Transverse colon (tissue), 4 donors: ENCODE measurements around the gene RNF19B. TPM values are rescaled to one million over a fixed set of nuclear protein-coding genes. Genes with fewer than 3 reads are reported as not detected.

Source experiments
- DNase-seq: peaks from one replicate; pipeline ENCODE4 v3.0.0-alpha.2; 2019
- H3K27ac ChIP-seq, 4 donors: fragments of 200-600 bp; sonication (generic); 2 replicates each; pipeline ENCODE4 v1.5.1; 2016 to 2018; ENCODE audit warnings: inconsistent platforms in 4 of 4
- H3K27me3 ChIP-seq: fragments of 200-600 bp; sonication (generic); 2 replicates; pipeline ENCODE4 v1.5.1; 2017; ENCODE audit warnings: inconsistent platforms
- H3K36me3 ChIP-seq, 4 donors: fragments of 200-600 bp; sonication (generic); 2 replicates each; pipeline ENCODE4 v1.5.1; 2017 to 2019; ENCODE audit warnings: inconsistent platforms in 4 of 4
- H3K4me1 ChIP-seq, 4 donors: fragments of 200-600 bp; sonication (generic); 2 replicates each; pipeline ENCODE4 v1.5.1; 2017 to 2020; ENCODE audit warnings: inconsistent platforms in 4 of 4
- H3K4me3 ChIP-seq, 4 donors: fragments of 200-600 bp; sonication (generic); 1 replicate in 1 of 4; 2 replicates in 3 of 4; pipeline versions ENCODE4 v1.5.1 to v1.6.1; 2017 to 2019; ENCODE audit warnings: inconsistent platforms in 4 of 4
- H3K9me3 ChIP-seq, 2 donors: fragments of 200-600 bp; sonication (generic); 2 replicates each; pipeline ENCODE4 v1.5.1; 2017 to 2019; ENCODE audit warnings: inconsistent platforms in 2 of 2
- CTCF ChIP-seq, 5 experiments: fragments of 200-600 bp in 3 of 5; fragments of 450-650 bp in 2 of 5; sonication (generic) in 3 of 5; IDR thresholded peaks; 1 replicate in 2 of 5; 2 replicates in 3 of 5; pipeline ENCODE4 v1.5.1; 2016 to 2017; ENCODE audit warnings: antibody characterized with exemption in 5 of 5, inconsistent platforms in 3 of 5, mild to moderate bottlenecking in 2 of 5, moderate library complexity in 1 of 5
- EP300 ChIP-seq: sonication (generic); formaldehyde crosslinking; IDR thresholded peaks from one replicate; pipeline ENCODE4 v1.6.1; 2017; ENCODE audit warnings: antibody characterized with exemption, low read depth
- POLR2A ChIP-seq: fragments of 450-650 bp; IDR thresholded peaks from one replicate; pipeline ENCODE4 v1.6.1; 2016; ENCODE audit warnings: antibody characterized with exemption, mild to moderate bottlenecking, moderate library complexity
- POLR2AphosphoS5 ChIP-seq, 3 donors: sonication (generic); formaldehyde crosslinking; IDR thresholded peaks; one replicate each; pipeline ENCODE4 v1.6.1; 2016; ENCODE audit warnings: antibody characterized with exemption in 3 of 3
- WGBS, 2 donors: methylation state at CpG; one replicate each; pipeline ENCODE4 v1.1.5; 2018; ENCODE audit warnings: low coverage in 1 of 2; 5-methylcytosine and 5-hydroxymethylcytosine counted together
- in situ Hi-C, 4 donors: fragments of 200-750 bp; cut with MboI; loops; one replicate each; pipeline versions ENCODE4 v1.15.0 to v1.15.1; 2017; ENCODE audit warnings: low sequenced_read_pairs in 3 of 4, low pct_ligation_motif_present in 1 of 4, low pct_unique_long_range_greater_than_20kb in 1 of 4
- intact Hi-C: fragments of 100-400 bp; cut with DNase I; formaldehyde crosslinking; loops from one replicate; pipeline ENCODE4 v1.15.1; 2023; ENCODE audit warnings: low total_unique reads
- total RNA-seq, 4 donors: library from RNA; depleted of rRNA; stranded (reverse); fragments of >200 nt; gene quantifications; one replicate each; pipeline ENCODE4 v1.1.0, GENCODE V29; 2016

The RNF19B gene
- total RNA-seq, 4 donors from 2014 or later: 22.5 to 83.8 (median 62.0) TPM

- intact Hi-C loops (no loop called here), in situ Hi-C loops (no loop called here)
- no peak overlapping the region for H3K4me3 ChIP-seq
- H3K4me1 ChIP-seq: peaks cover 11 to 31% (median 16%) of the 10 kb centered on the region in 4 donors
- H3K27me3 ChIP-seq: no peaks in the 10 kb centered on the region
- H3K9me3 ChIP-seq: no peaks in the 10 kb centered on the region
- TF ChIP-seq POLR2A (no peak), CTCF (IDR thresholded peaks at IDR 0.05) (no peak), POLR2AphosphoS5 (IDR thresholded peaks at IDR 0.05) (no peak), EP300 (no peak)
- no peak for DNase-seq
- WGBS, 2 donors: 70% methylated on average over 4 of the region's 4 CpGs; no CpG with 5 or more reads in 1 of the 2 donors
- H3K36me3 ChIP-seq: no peaks in the 10 kb centered on the region
- H3K27ac ChIP-seq: peak overlapping the region in 3 of 4 donors; percentile 7 to 36 (median 21)
Measured at GRCh38 chr1:32984090-32984454, 19.5 kb upstream of the RNF19B start.

GRCh38 chr1:32983020-32983419 lies 18.4 kb upstream of the RNF19B start:
- Histone ChIP-seq H3K4me3 (no peak overlapping the region), H3K4me1 (peaks cover 8 to 25% (median 13%) of the 10 kb centered on the region in 4 donors), H3K27ac (no peak overlapping the region), H3K27me3 (no peaks in the 10 kb centered on the region), H3K9me3 (no peaks in the 10 kb centered on the region), H3K36me3 (no peaks in the 10 kb centered on the region)
- DNase-seq: no peak
- in situ Hi-C loops: no loop called here
- TF ChIP-seq POLR2A (no peak), POLR2AphosphoS5 (IDR thresholded peaks at IDR 0.05) (no peak), EP300 (no peak), CTCF (IDR thresholded peaks at IDR 0.05) (no peak)
- WGBS, 2 donors: 77% methylated on average over 3 of the region's 3 CpGs; no CpG with 5 or more reads in 1 of the 2 donors
- intact Hi-C loops: no loop called here

- WGBS, 2 donors: 16 to 26% methylated on average over 5 to 8 of the region's 8 CpGs
- DNase-seq: peak; percentile 76
Measured at GRCh38 chr1:32981003-32981901, 16.6 kb upstream of the RNF19B start.

More at GRCh38 chr1:32981003-32981901, 16.6 kb upstream of the RNF19B start:
- in situ Hi-C loops (no loop called here), intact Hi-C loops (no loop called here)
- Histone ChIP-seq H3K36me3 (no peaks in the 10 kb centered on the region), H3K4me3 (no peak overlapping the region), H3K27me3 (no peaks in the 10 kb centered on the region), H3K4me1 (peaks cover 8 to 25% (median 13%) of the 10 kb centered on the region in 4 donors), H3K9me3 (no peaks in the 10 kb centered on the region), H3K27ac (peak overlapping the region; percentile 78 to 87 (median 83))
- TF ChIP-seq EP300 (no peak), CTCF (IDR thresholded peaks at IDR 0.05) (no peak), POLR2A (peak; percentile 80), POLR2AphosphoS5 (IDR thresholded peaks at IDR 0.05) (peak; percentile 67 to 91 (median 89))
